Lower leg skin (tissue), 4 donors: ENCODE data around the gene STIM1. TPM values are rescaled to one million over a fixed set of nuclear protein-coding genes. Genes with fewer than 3 reads are reported as not detected.

Experiments
- DNase-seq, 2 donors: peaks; one replicate each; pipeline ENCODE4 v3.0.0-alpha.2; 2019; ENCODE audit warnings: low spot score in 2 of 2
- H3K4me3 ChIP-seq: fragments of 200-600 bp; sonication (generic); 2 replicates; pipeline ENCODE4 v1.5.1; 2017; ENCODE audit warnings: mild to moderate bottlenecking, low read depth; ENCODE audit not compliant: poor library complexity, severe bottlenecking
- POLR2A ChIP-seq, 2 donors: fragments of 450-650 bp; IDR thresholded peaks; one replicate each; pipeline ENCODE4 v1.6.1; 2016 to 2017; ENCODE audit warnings: antibody characterized with exemption in 2 of 2, mild to moderate bottlenecking in 1 of 2, moderate library complexity in 1 of 2
- WGBS, 2 donors: methylation state at CpG; one replicate each; pipeline ENCODE4 v1.1.5; 2018; 5-methylcytosine and 5-hydroxymethylcytosine counted together
- intact Hi-C: fragments of 100-400 bp; cut with DNase I; formaldehyde crosslinking; loops from one replicate; pipeline ENCODE4 v1.15.0; 2023; ENCODE audit warnings: low total_unique reads
- total RNA-seq, 4 donors: library from RNA; depleted of rRNA; stranded (reverse); fragments of >200 nt; gene quantifications; one replicate each; pipeline ENCODE4 v1.1.0, GENCODE V29; 2016
- TF ChIP-seq, protein P1 (sequence below), 3 donors: fragments of 450-650 bp; IDR thresholded peaks; one replicate each; pipeline ENCODE4 v1.5.1; 2016; ENCODE audit warnings: antibody characterized with exemption in 3 of 3, mild to moderate bottlenecking in 3 of 3, moderate library complexity in 2 of 3

The STIM1 gene
- total RNA-seq, 4 donors from 2014 or later = 43.7 to 75.9 (median 64.9) TPM

- no peak for TF ChIP-seq POLR2A (IDR thresholded peaks at IDR 0.05)
- TF ChIP-seq, protein P1, sequence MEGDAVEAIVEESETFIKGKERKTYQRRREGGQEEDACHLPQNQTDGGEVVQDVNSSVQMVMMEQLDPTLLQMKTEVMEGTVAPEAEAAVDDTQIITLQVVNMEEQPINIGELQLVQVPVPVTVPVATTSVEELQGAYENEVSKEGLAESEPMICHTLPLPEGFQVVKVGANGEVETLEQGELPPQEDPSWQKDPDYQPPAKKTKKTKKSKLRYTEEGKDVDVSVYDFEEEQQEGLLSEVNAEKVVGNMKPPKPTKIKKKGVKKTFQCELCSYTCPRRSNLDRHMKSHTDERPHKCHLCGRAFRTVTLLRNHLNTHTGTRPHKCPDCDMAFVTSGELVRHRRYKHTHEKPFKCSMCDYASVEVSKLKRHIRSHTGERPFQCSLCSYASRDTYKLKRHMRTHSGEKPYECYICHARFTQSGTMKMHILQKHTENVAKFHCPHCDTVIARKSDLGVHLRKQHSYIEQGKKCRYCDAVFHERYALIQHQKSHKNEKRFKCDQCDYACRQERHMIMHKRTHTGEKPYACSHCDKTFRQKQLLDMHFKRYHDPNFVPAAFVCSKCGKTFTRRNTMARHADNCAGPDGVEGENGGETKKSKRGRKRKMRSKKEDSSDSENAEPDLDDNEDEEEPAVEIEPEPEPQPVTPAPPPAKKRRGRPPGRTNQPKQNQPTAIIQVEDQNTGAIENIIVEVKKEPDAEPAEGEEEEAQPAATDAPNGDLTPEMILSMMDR (IDR thresholded peaks at IDR 0.05) = no peak
- no peak for DNase-seq
- intact Hi-C loops = no loop called here
- no peak overlapping the region for H3K4me3 ChIP-seq
- WGBS, 2 donors = 88 to 92% methylated on average over 2 of the region's 2 CpGs
Observed at GRCh38 chr11:3833449-3833848, 22.0 kb upstream of the STIM1 start.

DNA sequence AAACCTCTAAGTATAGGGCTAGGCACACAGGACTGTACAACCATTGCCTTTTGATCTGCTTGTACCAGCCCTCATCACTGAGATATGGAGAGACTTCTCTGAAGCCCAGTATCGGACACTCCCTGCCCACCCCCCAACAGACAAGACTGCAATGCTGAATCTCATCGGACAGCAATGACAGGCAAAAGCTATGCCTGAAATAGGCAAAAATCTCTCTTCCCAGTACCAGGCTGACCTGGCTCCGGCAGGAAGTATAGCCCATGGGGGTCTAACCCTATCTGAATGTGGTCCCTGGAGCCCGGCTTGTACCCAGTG, 21.2 kb upstream of the STIM1 start:
- no peak for TF ChIP-seq POLR2A (IDR thresholded peaks at IDR 0.05)
- TF ChIP-seq, protein P1 (IDR thresholded peaks at IDR 0.05) = no peak
- 76 to 81% methylated on average over 4 of the region's 4 CpGs for WGBS, 2 donors
- no peak overlapping the region for H3K4me3 ChIP-seq
- intact Hi-C loops = no loop called here
- DNase-seq = no peak

DNA sequence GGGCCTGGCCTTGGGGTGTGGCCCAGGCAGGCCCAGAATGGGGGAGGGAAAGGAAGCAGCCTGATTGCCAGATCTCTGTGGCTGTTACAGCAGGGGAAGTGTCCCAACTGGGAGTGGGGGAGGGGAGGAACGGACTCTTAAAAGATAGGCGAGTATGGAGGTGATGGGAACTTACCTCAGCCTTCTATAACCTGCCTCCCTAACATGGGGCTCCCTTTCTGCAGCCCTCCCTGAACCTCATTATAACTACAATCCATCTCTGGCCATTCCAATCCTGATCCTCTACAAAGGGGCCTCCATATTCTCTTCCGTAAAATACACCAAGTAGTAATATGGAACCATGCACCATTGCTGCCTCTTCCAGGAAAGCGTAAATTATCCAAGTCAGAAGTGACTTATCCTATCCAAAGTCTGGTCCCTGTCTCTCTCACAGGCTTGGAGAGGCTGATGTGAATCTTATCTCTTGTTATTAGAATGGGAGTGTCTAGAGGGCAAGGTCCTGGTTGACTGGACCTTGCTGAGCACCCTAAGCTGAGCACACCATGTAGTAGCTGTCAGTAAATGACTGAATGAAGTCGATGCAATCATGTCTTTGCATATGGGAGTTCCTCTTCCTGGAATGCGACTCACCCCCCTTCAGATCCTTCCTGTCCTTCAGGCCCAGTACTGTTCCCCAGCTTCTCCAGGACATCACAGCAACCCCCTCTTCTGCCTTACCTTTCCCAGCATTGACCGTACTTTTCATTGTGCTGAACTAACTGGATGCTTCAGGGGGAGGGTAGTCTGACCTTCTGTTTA, 20.6 kb upstream of the STIM1 start:
- TF ChIP-seq POLR2A (IDR thresholded peaks at IDR 0.05) = no peak
- TF ChIP-seq, protein P1 (IDR thresholded peaks at IDR 0.05) = no peak
- intact Hi-C loops = no loop called here
- no peak overlapping the region for H3K4me3 ChIP-seq
- WGBS, 2 donors = 63 to 82% methylated on average over 7 of the region's 7 CpGs
- no peak for DNase-seq

- no peak for DNase-seq
- TF ChIP-seq, protein P1 (IDR thresholded peaks at IDR 0.05) = no peak
- no peak for TF ChIP-seq POLR2A (IDR thresholded peaks at IDR 0.05)
- 69 to 70% methylated on average over 4 of the region's 4 CpGs for WGBS, 2 donors
- H3K4me3 ChIP-seq = no peak overlapping the region
- intact Hi-C loops = no loop called here
Observed at GRCh38 chr11:3835751-3836150, 19.7 kb upstream of the STIM1 start.

DNA sequence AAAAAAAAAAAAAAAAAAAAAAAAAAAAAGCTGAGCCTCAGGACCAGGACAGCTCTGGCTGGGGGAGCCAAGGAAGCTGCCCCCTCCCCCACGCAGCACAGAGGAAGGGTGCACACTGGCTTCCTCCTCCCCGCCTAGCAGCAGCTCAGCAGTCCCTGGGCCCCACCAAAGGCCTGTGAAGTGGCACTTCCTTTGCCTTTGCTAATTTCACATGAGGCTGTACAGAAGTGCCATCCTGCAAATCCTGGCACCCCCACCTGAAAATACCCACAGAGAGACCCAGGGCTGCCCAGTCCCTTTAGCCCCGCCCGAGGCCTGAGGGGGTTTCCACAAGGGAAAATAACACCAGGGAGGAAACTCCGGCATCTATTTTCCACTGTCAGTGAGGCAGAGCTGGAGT, 18.6 kb upstream of the STIM1 start:
- peak in 1 of 2 donors; percentile 88 for DNase-seq
- no peak overlapping the region for H3K4me3 ChIP-seq
- WGBS, 2 donors = 59 to 69% methylated on average over 5 of the region's 5 CpGs
- intact Hi-C loops = no loop called here
- no peak for TF ChIP-seq POLR2A (IDR thresholded peaks at IDR 0.05)
- TF ChIP-seq, protein P1 (IDR thresholded peaks at IDR 0.05) = no peak

DNA sequence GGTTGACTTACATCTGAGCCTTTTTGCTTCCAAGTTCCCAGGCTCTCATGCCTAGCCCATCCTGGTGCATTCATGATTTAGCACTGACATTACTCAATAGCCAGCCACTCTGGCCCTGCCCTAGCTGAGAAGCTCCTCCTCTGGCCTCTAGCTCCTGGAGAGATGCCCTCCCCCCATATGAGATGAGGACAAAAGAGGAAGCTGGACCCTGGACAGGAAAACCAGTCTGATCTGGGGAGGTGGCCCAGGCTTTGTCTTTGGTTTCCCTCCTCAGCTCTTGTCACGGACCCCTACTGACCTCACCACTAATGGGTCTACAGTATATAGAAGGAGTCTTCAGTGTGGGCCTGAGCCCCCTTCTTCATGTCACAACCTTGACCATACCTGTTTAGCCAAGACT, 17.7 kb upstream of the STIM1 start:
- intact Hi-C loops = no loop called here
- TF ChIP-seq POLR2A (IDR thresholded peaks at IDR 0.05) = no peak
- WGBS, 2 donors = 83 to 90% methylated on average over 1 of the region's 1 CpG
- H3K4me3 ChIP-seq = no peak overlapping the region
- peak in 1 of 2 donors; percentile 59 for DNase-seq
